Endothelial cell of hepatic sinusoid (primary cell): ENCODE data around the gene GBE1.
"Not testable (repeated sequence)": the region's sequence is repeated elsewhere in the genome, so short reads cannot be mapped to it uniquely, and the experiment has no call there.

Source experiments
- in situ Hi-C: cut with HindIII; loops from 2 replicates; pipeline ENCODE4 v1.10.0; 2017; ENCODE audit warnings: low sequenced_read_pairs

The GBE1 gene

DNA sequence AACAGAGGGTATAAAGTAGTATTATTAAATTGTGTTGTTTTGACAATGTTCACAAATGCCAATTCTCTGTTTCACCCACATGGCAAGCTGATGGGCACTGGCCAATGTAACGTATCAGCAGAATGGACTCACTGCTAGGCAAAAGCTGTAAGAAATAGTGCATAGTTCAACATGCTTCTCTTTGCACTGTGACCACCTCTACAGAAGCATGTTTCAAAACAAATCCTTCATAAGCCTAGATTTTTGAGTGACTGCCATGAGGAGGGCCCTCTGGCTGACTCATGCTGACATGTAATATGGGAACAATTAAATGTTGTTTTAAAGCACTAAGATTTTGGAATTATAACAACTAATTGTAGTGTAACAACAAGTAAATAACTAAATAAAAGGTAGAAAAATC, 3.2 kb downstream of the GBE1 start:
- in situ Hi-C loops, result no loop called here

- in situ Hi-C loops, result no loop called here
Measured at GRCh38 chr3:81753416-81754027, 7.9 kb downstream of the GBE1 start.

DNA sequence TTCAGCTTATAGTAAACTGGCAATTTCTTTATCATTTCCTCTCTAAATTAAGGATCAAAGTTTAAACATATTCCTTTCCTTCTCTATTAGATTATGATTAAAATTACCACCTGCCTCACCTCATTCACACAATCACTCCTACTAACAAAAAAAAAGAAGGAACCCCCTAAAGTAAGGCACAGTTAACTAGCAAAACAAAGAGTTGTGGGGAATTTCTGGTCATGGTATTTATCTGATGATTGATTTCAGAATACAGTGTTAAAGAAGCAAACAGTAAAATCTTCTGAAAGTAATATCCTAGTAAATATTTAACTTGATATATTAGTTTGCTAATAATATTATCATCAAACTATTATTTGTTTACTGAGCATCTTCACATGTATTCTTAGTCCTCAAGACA, 8.8 kb downstream of the GBE1 start:
- in situ Hi-C loops, result no loop called here

DNA sequence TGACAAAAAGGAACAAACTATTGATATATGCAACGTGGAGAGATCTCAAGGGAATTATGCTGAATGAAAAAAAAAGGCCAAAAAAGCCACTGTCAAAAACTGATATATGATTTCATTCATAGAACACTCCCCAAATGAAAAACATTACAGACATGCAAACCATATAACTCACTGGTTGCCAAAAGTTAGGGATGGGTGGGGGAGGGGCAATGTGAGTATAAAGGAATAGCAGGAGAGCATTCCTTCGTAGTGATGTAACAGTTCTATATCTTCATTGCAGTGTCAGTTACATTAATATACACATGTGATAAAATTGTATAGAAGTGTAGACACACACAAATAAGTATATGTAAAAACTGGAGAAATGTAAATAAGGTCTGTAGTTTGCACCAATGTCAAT, 12.2 kb downstream of the GBE1 start:
- in situ Hi-C loops, result no loop called here

DNA sequence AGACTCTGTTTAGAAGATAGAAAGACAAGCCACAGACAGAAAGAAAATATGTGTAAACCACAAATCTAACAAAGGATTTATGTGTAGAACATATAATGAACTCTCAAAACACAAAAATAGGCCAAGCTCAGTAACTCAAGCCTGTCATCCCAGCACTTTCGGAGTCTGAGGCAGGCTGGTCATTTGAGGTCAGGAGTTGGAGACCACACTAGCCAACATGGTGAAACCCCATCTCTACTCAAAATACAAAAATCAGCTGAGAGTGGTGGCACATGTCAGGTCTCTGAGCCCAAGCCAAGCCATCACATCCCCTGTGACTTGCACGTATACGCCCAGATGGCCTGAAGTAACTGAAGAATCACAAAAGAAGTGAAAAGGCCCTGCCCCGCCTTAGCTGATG, 14.2 kb downstream of the GBE1 start:
- in situ Hi-C loops, result not testable (repeated sequence)

GRCh38 chr3:81744366-81744765, 17.1 kb downstream of the GBE1 start:
- in situ Hi-C loops, result no loop called here

- in situ Hi-C loops, result no loop called here
Measured at GRCh38 chr3:81743096-81744025, 18.1 kb downstream of the GBE1 start.

DNA sequence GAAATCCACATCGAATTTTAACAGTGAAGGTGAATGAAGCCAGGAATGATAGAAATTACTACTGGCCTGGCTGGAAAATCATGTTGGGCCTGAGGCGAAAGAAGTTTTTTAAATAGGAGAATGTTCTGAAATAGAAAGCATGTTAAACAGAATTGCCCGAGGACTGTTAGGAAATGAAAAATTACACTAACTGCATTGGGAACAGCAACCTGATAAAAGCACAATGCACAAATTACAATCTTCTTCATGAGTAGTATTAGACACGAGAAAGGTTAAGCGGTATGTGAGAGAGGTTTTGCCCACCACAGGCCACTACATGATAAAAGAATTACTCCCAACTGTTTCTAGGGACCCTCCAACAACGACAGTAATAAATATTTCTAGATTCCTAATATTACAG, 18.9 kb downstream of the GBE1 start:
- in situ Hi-C loops, result no loop called here

DNA sequence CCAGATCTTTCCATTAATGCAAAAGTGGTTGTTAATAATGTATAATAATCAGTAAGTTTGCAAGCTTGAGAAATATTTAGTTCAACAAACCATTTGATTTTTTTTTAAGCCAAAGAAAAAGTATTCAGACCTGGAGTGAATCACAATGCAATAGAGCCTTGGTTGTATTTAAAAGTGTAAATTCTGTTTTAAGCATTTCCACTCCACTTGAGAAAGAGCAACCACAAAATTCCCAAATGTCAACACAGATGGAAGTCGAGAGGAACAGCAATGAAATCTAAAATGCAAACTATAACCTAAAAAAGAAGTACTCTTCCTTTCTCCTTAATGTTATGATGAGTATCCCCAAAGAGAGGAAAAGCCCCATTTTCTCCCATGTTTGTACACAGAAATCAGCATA, 20.2 kb downstream of the GBE1 start:
- in situ Hi-C loops, result no loop called here

DNA sequence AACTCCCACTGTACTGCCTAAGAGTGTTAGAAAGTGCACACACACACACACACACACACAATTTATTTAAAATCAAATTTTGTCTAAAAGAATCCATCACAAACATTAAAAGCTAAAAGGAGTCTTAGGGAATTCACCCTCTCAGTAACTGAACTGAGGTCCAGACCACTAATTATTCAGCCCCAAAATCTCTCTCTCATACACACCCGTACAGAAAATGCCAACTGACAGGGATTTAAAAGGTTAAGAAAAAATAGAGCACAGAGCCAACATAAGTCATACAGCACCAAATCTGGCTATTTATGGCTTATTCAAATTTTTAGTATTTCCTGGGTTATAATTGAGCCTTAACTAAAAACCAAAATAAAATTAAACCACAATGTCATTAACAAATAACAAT, 20.7 kb downstream of the GBE1 start:
- in situ Hi-C loops, result no loop called here

DNA sequence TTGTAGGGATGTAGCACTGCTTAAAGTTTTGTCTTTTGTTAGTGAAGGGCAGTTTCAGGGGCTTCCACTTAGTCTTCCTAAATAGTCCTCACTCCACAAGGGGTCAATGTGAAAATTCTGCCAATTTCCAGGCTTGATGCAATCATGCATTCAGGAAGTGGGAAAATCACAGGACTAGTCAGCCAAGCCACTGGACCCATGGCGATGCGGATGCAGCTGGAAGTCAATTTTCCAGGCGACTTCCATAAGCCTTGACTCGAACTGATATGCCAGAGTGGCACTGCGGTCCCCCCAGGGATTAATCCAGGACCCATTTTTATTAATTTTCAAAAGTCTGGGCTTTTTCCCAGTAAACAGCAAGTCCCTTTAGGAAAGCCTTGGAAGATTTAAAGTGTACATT, 26.1 kb downstream of the GBE1 start:
- in situ Hi-C loops, result no loop called here

DNA sequence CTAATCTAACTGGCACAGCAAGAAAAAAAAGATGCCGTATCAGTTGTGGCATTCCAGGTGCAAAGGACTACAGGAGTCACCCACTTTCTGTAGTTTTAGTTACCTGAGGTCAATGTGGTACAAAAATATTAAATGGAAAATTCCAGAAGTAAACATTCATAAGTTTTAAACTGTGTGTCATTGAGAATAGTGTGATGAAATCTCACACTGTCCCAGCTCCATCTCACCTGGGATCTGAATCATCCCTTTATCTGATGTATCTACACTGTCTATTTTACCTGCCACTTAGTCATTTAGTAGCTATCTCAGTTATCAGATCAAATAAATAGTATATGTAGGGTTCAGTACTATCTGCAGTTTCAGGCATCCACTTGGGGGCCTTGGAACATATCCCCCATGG, 26.7 kb downstream of the GBE1 start:
- in situ Hi-C loops, result no loop called here

DNA sequence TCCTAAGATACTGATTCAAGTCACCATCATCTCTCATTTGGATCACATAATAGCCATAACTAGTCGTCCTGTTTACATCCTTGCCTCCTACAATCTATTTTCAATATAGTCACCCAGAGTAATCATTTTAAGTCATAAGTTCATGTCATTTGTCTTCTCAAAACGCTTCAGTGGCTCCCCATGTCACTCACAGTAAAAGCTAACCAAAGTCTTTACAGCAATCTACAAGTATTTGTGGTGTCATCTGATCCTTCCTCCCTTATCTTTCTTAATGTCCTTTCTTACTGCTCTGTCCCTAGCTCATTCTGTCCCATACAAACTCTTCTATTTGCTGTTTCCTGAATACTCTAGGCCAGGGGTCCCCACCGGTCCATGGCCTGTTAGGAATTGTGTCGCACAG, 28.8 kb downstream of the GBE1 start:
- in situ Hi-C loops, result no loop called here

- in situ Hi-C loops, result no loop called here
Measured at GRCh38 chr3:81728766-81729544, 32.5 kb downstream of the GBE1 start.

DNA sequence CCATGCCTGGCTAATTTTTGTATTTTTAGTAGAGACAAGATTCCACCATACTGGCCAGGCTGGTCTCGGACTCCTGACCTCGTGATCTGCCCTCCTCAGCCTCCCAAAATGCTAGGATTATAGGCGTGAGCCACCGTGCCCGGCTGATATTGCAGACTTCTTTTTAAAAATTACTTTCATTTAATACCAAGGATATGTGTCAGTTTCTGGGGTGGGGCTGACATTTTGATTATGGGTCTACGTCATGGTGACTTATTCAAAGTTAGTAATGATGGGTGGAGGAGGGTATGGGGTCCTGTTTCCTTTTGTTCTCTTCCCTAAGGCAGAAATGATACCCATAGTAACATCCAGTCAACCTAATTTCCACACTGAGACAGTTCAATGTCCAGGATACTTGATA, 34.7 kb downstream of the GBE1 start:
- in situ Hi-C loops, result no loop called here

DNA sequence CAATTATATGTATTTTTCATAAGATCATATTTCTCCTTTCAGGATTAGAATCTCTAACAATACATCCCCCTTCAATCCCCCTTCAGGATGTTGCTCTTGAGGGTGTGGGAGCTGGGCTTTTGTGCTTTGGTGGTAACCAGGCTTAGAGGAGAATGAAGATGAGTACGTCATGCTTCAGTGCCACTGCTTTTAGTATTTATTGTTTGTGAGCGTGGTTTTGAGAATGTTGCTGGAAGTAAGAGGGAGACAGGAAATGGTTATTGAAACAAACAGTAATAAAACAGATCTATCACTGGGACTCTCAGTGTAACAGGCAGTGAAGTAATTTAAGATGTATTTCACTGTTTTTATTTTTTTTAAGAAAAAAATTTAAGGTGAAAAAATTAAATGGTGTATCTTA, 35.3 kb downstream of the GBE1 start:
- in situ Hi-C loops, result no loop called here

GRCh38 chr3:81723732-81724313, 37.6 kb downstream of the GBE1 start:
- in situ Hi-C loops, result no loop called here

DNA sequence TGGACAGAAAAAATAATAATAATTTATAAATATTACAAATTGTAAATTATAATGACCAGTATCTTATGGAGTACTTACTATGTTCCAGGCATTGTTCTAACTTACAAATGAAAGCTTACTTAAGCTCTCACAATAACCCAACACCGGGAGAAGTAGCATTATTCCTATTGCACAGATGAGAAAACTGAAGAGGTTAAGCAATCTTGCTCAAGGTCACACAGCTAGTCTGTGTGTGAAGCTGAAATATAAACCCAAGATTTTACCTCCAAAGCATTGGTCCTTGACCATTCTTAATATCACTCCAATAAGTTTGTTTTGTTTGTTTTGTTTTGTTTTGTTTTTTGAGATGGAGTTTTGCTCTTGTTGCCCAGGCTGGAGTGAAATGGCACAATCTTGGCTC, 43.1 kb downstream of the GBE1 start:
- in situ Hi-C loops, result no loop called here

- in situ Hi-C loops, result no loop called here
Measured at GRCh38 chr3:81716870-81717509, 44.5 kb downstream of the GBE1 start.

DNA sequence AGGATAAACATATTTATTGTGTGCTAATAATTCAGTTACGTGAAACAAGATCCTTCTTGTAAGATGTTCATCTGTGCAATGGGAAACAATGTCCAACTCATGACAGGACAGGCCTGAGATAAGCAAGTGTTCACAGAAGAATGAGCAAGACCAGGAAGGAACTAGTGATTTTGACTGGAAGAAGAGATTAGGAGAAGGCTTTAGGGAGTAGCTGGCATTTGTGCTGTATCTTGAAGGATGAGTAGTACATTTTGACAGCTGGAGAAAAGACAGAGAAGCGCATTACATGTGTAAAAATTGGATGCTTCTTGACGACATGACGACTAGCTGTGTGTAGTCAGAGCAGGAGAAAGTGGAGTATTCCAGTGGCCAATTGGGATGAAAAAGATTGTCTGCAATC, 48.4 kb downstream of the GBE1 start:
- in situ Hi-C loops, result no loop called here

DNA sequence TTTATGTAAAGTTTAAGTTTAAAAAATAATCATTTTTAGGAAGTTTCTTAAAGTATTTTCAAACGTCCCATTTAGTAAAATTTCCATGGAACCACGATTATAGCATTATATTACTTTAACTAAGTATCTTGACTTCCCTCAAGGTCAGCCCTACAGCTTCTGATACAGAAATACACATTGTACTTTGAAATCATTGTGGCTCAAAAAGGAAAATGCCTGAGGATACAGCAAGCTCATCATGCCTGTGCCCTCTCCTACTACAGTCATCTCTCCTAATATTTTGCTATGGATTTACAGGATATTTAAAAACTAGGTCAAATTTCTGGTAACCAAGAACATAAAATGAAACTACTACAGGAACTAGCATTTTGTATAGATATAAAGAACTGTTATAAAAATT, 51.8 kb downstream of the GBE1 start:
- in situ Hi-C loops, result no loop called here
